SU-DHL-6 (cell line): Measurements from ENCODE around the gene SPEN.

ENCODE experiments used
- EZH2phosphoT487 ChIP-seq: fragments of 200-600 bp; sonication (generic), shearing (Covaris generic); conservative IDR thresholded peaks from 2 replicates; pipeline ENCODE4 v1.6.1; 2018; ENCODE audit warnings: mild to moderate bottlenecking, antibody characterized with exemption, low read length, moderate library complexity, mixed read lengths
- TF ChIP-seq, protein P1 (sequence below): fragments of 200-600 bp; sonication (generic); IDR thresholded peaks from one replicate; pipeline ENCODE4 v1.5.1; 2017; ENCODE audit warnings: antibody characterized with exemption, mild to moderate bottlenecking, low read length, moderate library complexity; ENCODE audit not compliant: insufficient read depth, poor library complexity, severe bottlenecking

DNA sequence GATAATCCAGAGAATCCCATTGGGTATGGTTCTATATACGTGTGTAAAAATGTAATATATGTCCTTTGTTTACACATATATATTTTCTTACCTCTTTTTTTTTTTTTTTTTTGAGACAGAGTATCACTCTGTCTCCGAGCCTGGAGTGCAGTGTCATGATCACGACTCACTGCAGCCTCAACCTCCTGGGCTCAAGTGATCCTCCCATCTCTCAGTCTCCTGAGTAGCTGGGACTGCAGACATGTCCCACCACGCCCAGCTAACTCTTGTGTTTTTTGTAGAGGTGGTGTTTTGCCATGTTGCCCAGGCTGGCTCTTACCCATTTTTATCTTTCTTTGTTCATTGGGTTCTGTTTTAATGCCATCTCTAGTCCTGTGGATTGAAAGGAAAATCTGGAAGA is 68.9 kb downstream of the SPEN start:
- TF ChIP-seq, protein P1, sequence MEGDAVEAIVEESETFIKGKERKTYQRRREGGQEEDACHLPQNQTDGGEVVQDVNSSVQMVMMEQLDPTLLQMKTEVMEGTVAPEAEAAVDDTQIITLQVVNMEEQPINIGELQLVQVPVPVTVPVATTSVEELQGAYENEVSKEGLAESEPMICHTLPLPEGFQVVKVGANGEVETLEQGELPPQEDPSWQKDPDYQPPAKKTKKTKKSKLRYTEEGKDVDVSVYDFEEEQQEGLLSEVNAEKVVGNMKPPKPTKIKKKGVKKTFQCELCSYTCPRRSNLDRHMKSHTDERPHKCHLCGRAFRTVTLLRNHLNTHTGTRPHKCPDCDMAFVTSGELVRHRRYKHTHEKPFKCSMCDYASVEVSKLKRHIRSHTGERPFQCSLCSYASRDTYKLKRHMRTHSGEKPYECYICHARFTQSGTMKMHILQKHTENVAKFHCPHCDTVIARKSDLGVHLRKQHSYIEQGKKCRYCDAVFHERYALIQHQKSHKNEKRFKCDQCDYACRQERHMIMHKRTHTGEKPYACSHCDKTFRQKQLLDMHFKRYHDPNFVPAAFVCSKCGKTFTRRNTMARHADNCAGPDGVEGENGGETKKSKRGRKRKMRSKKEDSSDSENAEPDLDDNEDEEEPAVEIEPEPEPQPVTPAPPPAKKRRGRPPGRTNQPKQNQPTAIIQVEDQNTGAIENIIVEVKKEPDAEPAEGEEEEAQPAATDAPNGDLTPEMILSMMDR, result no peak
- no peak for TF ChIP-seq EZH2phosphoT487
